GM19351 (cell line): ENCODE data around the gene AQP1.
A peak's percentile ranks its signal among the peaks of the same experiment; 100 is the strongest.

Experiments used
- ATAC-seq: cut with Tn5 transposase; IDR thresholded peaks from one replicate; pipeline ENCODE4 v1.9.1; 2021; ENCODE audit warnings: mild to moderate bottlenecking, moderate library complexity; ENCODE audit not compliant: unreplicated experiment

AQP1 gene

GRCh38 chr7:30933124-30933974 lies 21.7 kb downstream of the AQP1 start:
- ATAC-seq = no peak

GRCh38 chr7:30934225-30934624 lies 22.6 kb downstream of the AQP1 start:
- no peak for ATAC-seq

- ATAC-seq = no peak
These were observed 23.3 kb downstream of the AQP1 start for GRCh38 chr7:30934732-30935568.

- ATAC-seq = no peak
These were observed 23.9 kb downstream of the AQP1 start for GRCh38 chr7:30935569-30935877.

- no peak for ATAC-seq
These were observed 25.1 kb downstream of the AQP1 start for GRCh38 chr7:30936650-30937245.

GRCh38 chr7:30937416-30937815 lies 25.8 kb downstream of the AQP1 start:
- no peak for ATAC-seq

GRCh38 chr7:30938435-30939316 lies 27.0 kb downstream of the AQP1 start:
- peak; percentile 82 for ATAC-seq

GRCh38 chr7:30941582-30942323 lies 30.1 kb downstream of the AQP1 start:
- no peak for ATAC-seq

- ATAC-seq = no peak
These were observed 38.5 kb downstream of the AQP1 start for GRCh38 chr7:30950197-30950596.

- ATAC-seq = no peak
These were observed 43.3 kb downstream of the AQP1 start for GRCh38 chr7:30954914-30955313.

- ATAC-seq = no peak
These were observed 45.1 kb downstream of the AQP1 start for GRCh38 chr7:30956704-30957103.

- ATAC-seq = no peak
These were observed 52.2 kb downstream of the AQP1 start, which contains the start of gene GHRHR for GRCh38 chr7:30963842-30964241. Gene GHRHR (plus strand): TSS chr7:30963953. CDS start chr7:30964069, 116 bp downstream.

GRCh38 chr7:30965372-30965771 lies 53.7 kb downstream of the AQP1 start:
- ATAC-seq = no peak

GRCh38 chr7:30965883-30966282 lies 54.2 kb downstream of the AQP1 start:
- no peak for ATAC-seq

- ATAC-seq = peak; percentile 48
These were observed 56.6 kb downstream of the AQP1 start for GRCh38 chr7:30968294-30968693.

- no peak for ATAC-seq
These were observed 57.3 kb downstream of the AQP1 start for GRCh38 chr7:30968747-30969603.

GRCh38 chr7:30969604-30969970 lies 57.9 kb downstream of the AQP1 start:
- no peak for ATAC-seq

GRCh38 chr7:30970074-30970473 lies 58.4 kb downstream of the AQP1 start:
- no peak for ATAC-seq

- ATAC-seq = no peak
These were observed 59.0 kb downstream of the AQP1 start for GRCh38 chr7:30970594-30971094.
